ELR (cell line): ENCODE measurements around the gene NDUFA7.
"Not testable (repeated sequence)": the region's sequence is repeated elsewhere in the genome, so short reads cannot be mapped to it uniquely, and the experiment has no call there.

ENCODE experiments used
- DNase-seq: peaks from one replicate; pipeline ENCODE4 v3.0.0-alpha.2; 2015; ENCODE audit warnings: low read depth

The NDUFA7 gene

DNA sequence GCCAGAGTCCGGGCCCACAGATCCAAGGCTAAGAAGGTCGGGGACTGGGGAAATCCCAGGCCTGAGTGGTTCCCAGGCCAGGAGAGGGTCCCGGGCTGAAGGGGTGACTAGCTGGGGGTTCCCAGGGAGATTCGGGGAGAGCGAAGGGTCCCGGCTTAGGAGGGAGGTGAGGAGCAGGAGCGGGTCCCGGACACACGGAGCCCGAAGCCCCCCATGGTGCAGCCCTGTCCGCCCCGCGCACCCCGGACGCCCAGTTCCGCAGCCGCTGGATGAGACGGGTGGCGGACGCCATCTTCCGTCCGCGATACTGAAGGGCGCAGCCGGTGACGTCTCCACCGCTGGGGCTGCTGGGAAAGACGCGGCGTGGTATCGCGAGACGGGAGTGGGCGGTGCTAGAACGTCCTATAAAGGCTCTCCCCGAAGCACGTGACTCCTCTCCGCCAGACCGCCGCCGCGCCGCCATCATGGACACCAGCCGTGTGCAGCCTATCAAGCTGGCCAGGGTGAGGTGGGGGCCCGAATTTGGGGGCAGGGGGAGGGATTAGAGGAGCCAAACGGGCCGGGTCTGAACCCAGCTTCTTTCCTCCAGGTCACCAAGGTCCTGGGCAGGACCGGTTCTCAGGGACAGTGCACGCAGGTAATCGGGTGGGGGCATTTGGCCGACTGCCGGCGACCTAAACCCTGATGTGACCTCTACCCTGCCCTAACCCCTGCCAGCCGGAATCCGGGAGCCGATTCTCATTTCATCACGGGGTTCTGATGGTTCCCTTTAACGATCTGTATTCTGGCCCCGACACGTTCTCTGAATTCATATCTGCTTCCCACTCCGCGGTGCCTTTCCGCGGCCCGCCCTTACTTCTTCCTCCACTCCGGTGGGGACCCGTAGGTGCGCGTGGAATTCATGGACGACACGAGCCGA, at the start of gene NDUFA7, which contains the start of gene RPS28:
TSS of gene NDUFA7 (minus strand) at position 309 of the 919 bp plus-strand sequence. CDS start at position 292, 17 bp downstream.
TSS of gene RPS28 (plus strand) at position 430 of the 919 bp plus-strand sequence. CDS start at position 465, 35 bp downstream.
- peak; percentile 97 for DNase-seq

DNA sequence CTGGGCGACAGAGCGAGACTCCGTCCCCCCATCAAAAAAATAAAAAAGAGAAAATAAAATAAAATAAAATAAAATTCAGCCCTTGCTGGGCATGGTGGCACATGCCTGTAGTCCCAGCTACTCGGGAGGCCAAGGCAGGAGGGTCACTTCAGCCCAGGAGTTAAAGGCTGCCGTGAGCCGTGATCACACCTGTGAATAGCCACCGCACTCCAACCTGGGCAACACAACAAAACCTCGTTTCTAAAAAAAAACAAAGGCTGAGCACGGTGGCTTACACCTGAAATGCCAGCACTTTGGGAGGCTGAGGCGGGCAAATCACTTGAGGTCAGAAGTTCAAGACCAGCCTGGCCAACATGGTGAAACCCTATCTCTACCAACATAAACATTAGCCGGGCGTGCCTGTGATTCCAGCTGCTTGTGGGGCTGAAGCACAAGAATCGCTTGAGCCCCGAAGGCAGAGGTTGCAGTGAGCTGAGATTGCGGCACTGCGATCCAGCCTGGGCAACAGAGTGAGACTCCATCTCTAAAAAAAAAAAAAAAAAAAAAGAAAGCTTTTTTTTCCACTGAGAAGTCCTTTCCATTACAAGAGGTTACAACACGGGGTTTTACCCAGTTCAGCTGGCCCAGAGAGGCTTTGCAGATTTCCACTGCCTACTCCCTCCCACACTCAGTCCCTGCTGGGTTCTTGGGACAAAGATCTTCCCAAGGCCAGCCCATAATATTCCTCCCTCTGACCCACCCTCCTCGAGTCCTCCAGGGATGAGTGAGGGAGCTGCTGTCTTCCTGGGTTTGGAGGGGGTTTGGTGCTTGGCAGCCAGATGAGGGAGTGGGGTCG, 49.2 kb upstream of the NDUFA7 start:
- DNase-seq = no peak

DNA sequence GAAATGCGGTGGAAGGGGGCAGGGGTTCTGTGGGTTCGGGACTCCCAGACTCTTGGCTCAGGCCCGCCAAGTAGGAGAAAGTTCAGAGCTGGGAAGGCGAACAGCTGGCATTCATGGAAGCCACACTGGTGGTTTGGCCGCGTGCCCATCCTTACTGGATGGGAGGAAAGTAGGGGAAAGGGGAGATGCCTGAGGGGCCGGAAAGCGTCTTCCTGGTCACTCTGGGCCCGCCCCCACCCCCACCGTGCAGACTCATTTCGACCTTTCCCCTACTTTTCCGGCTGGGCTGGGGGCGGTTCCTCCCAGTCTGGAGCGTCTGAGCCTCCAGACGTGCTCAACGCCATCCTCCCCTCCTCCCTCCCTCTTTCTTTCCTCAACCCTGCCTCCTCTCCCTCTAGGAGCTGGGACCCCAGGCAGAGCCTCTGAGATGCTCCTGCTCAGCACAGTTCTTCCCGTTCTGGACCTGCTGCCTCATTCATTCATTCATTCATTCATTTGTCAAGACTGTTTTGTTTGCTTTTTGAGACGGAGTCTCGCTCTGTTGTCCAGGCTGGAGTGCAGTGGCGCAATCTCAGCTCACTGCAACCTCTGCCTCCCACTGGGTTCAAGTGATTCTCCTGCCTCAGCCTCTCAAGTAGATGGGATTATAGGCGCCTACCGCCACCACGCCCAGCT, 46.3 kb upstream of the NDUFA7 start:
- DNase-seq = peak; percentile 98

GRCh38 chr19:8366961-8367326, 45.8 kb upstream of the NDUFA7 start:
- DNase-seq = no peak

DNA sequence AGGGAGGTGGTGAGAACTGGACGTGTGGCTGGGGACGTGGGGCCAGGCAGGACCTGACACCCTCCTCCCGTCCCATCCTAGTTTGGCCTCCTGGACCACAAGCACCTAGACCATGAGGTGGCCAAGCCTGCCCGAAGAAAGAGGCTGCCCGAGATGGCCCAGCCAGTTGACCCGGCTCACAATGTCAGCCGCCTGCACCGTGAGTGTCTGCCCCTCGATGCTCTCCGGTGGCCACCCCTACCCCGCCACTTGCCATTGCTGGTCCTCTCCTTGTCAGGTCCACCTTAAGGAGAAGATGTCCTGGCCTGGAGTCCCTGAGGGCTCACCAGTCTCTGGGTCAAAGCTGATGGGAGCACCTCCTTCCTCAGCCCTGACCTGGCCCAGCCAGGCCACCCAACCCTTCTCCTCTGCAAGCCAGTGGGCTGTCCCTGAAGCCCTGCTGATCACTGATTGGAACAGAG, 45.0 kb upstream of the NDUFA7 start:
- no peak for DNase-seq

DNA sequence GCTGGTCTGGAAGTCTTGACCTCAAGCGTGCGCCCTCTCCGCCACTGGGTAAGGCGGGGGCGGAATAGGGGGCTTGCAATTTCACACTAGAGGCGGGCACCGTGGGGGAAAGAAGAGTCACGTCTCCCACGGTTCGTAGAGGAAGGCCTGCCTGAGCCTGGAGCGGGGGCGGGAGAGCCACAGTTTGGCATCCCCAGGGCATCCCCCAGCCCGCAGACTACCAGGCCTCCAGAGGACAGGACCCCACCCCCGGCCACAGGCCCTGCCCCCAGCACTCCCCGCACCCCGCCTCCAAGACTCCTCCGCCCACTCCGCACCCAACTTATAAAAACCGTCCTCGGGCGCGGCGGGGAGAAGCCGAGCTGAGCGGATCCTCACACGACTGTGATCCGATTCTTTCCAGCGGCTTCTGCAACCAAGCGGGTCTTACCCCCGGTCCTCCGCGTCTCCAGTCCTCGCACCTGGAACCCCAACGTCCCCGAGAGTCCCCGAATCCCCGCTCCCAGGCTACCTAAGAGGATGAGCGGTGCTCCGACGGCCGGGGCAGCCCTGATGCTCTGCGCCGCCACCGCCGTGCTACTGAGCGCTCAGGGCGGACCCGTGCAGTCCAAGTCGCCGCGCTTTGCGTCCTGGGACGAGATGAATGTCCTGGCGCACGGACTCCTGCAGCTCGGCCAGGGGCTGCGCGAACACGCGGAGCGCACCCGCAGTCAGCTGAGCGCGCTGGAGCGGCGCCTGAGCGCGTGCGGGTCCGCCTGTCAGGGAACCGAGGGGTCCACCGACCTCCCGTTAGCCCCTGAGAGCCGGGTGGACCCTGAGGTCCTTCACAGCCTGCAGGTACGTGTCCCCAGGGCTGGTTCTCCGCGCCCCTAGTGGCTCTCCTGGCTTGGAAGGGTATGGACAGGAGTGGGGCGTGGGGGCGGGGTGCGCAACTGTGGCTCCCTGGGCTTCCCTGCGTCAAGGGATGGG, 42.9 kb upstream of the NDUFA7 start, which contains the start of gene ANGPTL4:
TSS of gene ANGPTL4 (plus strand) at position 353 of the 969 bp plus-strand sequence. CDS start at position 520, 167 bp downstream.
- DNase-seq = peak; percentile 86

- DNase-seq = peak; percentile 99
Observed at GRCh38 chr19:8361921-8362793, 41.0 kb upstream of the NDUFA7 start.

GRCh38 chr19:8360196-8360595, 39.0 kb upstream of the NDUFA7 start:
- peak; percentile 49 for DNase-seq

DNA sequence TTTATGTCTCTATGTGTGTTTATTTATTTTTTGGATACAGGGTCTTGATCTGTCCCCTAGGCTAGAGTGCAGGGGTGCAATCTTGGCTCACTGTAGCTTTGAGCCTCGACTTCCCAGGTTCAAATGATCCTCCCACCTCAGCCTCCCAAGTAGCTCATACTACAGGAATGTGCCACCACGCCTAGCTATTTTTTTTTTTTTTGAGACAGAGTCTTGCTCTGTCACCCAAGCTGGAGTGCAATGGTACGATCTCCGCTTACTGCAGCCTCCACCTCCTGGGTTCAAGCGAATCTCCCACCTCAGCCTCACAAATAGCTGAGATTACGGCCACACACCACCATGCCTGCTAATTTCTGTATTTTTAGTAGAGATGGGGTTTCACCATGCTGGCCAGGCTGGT, 37.8 kb upstream of the NDUFA7 start:
- DNase-seq = no peak

DNA sequence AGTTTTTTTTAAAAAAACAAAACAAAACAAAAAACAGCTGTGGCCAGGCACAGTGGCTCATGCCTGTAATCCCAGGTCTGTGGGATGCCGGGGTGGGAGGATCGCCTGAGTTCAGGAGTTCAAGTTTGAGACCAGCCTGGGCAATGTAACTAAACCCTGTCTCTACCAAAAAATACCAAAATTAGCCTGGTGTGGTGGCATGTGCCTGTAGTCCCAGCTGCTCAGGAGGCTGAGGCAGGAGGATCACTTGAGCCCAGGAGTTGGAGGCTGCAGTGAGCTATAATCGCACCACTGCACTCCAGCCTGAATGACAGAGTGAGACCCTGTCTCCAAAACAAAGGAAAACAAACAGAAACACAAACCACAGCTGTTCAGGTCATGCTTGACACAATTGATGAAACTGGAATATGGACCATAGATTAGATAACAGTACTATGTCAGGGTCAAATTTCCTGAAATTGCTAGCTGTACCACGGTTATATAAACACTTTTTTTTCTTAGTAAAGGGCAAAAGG, 35.9 kb upstream of the NDUFA7 start:
- DNase-seq = no peak

- DNase-seq = peak; percentile 100
Observed at GRCh38 chr19:8355631-8356402, 34.6 kb upstream of the NDUFA7 start.

DNA sequence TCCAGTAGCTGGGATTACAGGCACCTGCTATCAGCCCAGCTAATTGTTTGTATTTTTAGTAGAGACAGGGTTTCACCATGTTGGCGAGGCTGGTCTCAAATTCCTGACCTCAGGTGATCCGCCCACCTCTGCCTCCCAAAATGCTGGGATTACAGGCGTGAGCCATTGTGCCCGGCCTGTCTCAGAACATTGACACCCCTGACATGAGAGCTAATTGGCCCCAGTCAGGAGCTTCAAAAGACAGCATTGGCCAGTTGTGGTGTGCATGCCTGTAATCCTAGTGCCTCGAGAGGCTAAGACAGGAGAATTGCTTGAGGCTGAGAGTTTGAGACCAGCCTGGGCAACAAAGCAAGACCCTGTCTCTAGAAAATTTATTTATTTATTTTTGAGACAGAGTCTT, 31.7 kb upstream of the NDUFA7 start:
- DNase-seq = not testable (repeated sequence)

DNA sequence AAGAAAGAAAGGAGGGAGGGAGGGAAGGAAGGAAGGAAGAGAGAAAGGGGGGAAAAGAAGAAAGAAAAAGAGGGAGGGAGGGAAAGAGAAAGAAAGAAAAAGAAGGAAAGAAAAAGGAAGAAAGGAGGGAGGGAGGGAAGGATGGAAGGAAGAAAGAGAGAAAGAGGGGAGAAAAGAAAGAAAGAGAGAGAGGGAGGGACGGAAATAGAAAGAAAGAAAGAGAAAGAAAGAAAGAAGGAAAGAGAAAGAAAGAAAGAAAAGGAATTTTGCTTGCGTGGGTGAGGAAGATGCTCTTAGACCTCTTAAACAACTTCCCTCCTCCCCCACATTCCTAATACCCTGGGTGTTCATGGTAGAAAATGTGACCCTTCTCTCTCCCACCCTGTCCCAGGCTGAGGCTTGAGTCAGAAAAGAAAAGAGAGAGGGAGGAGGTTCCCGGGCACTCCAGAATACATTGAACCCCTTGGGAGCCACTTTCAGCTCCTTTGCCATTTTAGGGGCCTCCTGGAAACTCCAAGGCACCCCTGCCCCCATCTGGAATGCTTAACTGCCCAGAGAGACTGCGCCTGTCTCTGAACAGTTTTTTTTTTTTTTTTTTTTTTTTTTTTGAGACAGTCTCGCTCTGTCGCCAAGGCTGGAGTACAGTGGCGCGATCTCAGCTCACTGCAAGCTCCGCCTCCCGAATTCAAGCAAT, 31.1 kb upstream of the NDUFA7 start:
- no peak for DNase-seq

GRCh38 chr19:8349629-8350372, 28.6 kb upstream of the NDUFA7 start:
- DNase-seq = not testable (repeated sequence)

DNA sequence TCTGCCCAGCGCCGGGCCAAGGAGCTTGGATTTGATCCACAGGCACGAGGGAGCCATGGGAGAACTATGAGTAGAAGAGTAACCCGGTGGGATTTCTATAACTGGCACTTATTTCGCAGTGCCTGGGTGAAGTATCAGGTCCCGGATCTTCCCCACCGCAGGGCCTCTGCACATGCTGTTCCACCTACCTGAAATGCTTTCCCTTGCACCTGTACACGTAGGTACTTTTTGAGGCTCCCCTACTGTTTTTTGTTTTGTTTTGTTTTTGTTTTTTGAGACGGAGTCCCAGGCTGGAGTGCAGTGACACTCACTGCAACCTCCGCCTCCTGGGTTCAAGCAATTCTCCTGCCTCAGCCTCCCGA, 22.3 kb upstream of the NDUFA7 start:
- DNase-seq = no peak

DNA sequence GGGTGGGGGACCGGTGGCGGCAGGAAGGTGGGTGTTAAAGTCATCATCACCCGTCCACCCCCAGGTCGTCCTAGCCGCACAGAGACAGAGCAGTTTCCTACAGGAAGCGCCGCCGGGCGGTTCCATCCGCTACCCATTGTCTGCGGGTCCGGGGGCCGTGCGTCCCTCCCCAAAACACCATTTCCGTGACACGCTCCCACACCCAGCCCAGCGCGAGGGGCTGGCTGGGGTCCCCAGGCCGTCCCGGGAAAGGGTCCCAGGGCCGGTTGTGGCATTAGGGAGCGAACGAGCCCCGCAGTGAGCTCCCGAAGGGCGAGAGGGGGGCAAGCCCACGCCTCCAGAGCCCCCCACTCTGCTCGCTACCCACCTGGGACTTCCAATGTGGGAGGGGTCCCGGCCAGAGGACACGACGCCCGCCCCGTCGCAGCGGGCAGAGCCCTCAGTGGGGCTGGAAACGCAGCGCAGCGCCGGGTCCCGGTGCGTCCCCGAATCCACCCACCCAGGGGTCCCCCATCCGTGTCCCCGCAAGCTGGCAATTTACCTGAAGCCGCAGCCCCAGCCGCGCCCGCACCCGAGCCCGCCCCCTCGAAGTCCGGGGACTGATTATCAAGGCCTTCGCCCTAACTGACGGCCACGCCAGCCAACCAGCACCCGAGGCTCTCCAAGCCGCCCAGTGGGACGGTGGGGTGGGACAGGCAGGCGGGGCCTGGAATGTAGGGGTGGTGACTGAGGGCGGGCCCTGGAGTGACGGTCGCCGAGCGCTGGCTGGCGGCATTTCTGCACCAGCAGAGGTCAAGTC, 21.7 kb upstream of the NDUFA7 start, which contains the start of gene KANK3:
TSS of gene KANK3 (minus strand) at position 579 of the 799 bp plus-strand sequence. CDS start 5,434 bp downstream, outside the sequence.
- DNase-seq = peak; percentile 97
